ENCODE data around the gene SBF1. TPM values are rescaled to one million over a fixed set of nuclear protein-coding genes. Genes with fewer than 3 reads are reported as not detected.
"Not testable (repeated sequence)": the region's sequence is repeated elsewhere in the genome, so short reads cannot be mapped to it uniquely, and the experiment has no call there.

SBF1 gene
- total RNA-seq, 1 experiment from 2014 or later = 82.1 TPM

GRCh38 chr22:50436841-50437341 is 37.9 kb downstream of the SBF1 start:
- H3K27me3 Mint-ChIP-seq (ENCODE audit: insufficient read depth, unreplicated experiment) = no peaks in the 10 kb centered on the region
- H3K4me3 Mint-ChIP-seq (ENCODE audit: unreplicated experiment) = no peak overlapping the region
- H3K36me3 Mint-ChIP-seq (ENCODE audit: insufficient read depth, unreplicated experiment) = peaks cover 50% of the 10 kb centered on the region
- no peaks in the 10 kb centered on the region for H3K4me1 Mint-ChIP-seq (ENCODE audit: insufficient read depth, unreplicated experiment)
- no peak overlapping the region for H3K27ac Mint-ChIP-seq (ENCODE audit: low read depth, unreplicated experiment)
- no peak for TF ChIP-seq CTCF (IDR thresholded peaks at IDR 0.05; ENCODE audit: unreplicated experiment)
- ChIA-PET POLR2A (no interaction called here), CTCF (interaction anchor here (0.6 to 0.7 kb wide), 2 partner anchors 84 to 136 kb away, joined by 3 read pairs; no protein-coding TSS in a partner anchor)
- H3K9me3 Mint-ChIP-seq (ENCODE audit: unreplicated experiment) = no peaks in the 10 kb centered on the region
- no TSS peak for BruUV-seq (replicated peaks)
- intact Hi-C loops (cut with micrococcal nuclease) = no loop called here
- DNase-seq (ENCODE audit: unreplicated experiment) = no peak

- peaks cover 48% of the 10 kb centered on the region for H3K36me3 Mint-ChIP-seq (ENCODE audit: insufficient read depth, unreplicated experiment)
- H3K9me3 Mint-ChIP-seq (ENCODE audit: unreplicated experiment) = no peaks in the 10 kb centered on the region
- CTCF ChIA-PET = interaction anchor here (1.0 kb wide), 1 partner anchor 61 kb away, joined by 3 read pairs; no protein-coding TSS in a partner anchor
- intact Hi-C loops (cut with micrococcal nuclease) = no loop called here
- H3K4me1 Mint-ChIP-seq (ENCODE audit: insufficient read depth, unreplicated experiment) = no peaks in the 10 kb centered on the region
- DNase-seq (ENCODE audit: unreplicated experiment) = no peak
- no TSS peak for BruUV-seq (replicated peaks)
- no peak overlapping the region for H3K4me3 Mint-ChIP-seq (ENCODE audit: unreplicated experiment)
- no peak overlapping the region for H3K27ac Mint-ChIP-seq (ENCODE audit: low read depth, unreplicated experiment)
- no peak for TF ChIP-seq CTCF (IDR thresholded peaks at IDR 0.05; ENCODE audit: unreplicated experiment)
- POLR2A ChIA-PET = interaction anchor here (0.8 to 1.2 kb wide), 2 partner anchors 8 to 17 kb away, joined by 3 to 4 read pairs; no protein-coding TSS in a partner anchor
- no peaks in the 10 kb centered on the region for H3K27me3 Mint-ChIP-seq (ENCODE audit: insufficient read depth, unreplicated experiment)
Observed at GRCh38 chr22:50436015-50436830, 38.6 kb downstream of the SBF1 start.

- intact Hi-C loops (cut with micrococcal nuclease) = no loop called here
- no peak overlapping the region for H3K4me3 Mint-ChIP-seq (ENCODE audit: unreplicated experiment)
- peaks cover 48% of the 10 kb centered on the region for H3K36me3 Mint-ChIP-seq (ENCODE audit: insufficient read depth, unreplicated experiment)
- BruUV-seq (replicated peaks) = no TSS peak
- H3K27me3 Mint-ChIP-seq (ENCODE audit: insufficient read depth, unreplicated experiment) = no peaks in the 10 kb centered on the region
- H3K27ac Mint-ChIP-seq (ENCODE audit: low read depth, unreplicated experiment) = no peak overlapping the region
- DNase-seq (ENCODE audit: unreplicated experiment) = no peak
- no peak for TF ChIP-seq CTCF (IDR thresholded peaks at IDR 0.05; ENCODE audit: unreplicated experiment)
- CTCF ChIA-PET = interaction anchor here (0.6 to 1.0 kb wide), 3 partner anchors 42 to 184 kb away, joined by 3 read pairs; no protein-coding TSS in a partner anchor
- POLR2A ChIA-PET = interaction anchor here (0.8 to 1.2 kb wide), 2 partner anchors 9 to 18 kb away, joined by 3 to 4 read pairs; no protein-coding TSS in a partner anchor
- no peaks in the 10 kb centered on the region for H3K4me1 Mint-ChIP-seq (ENCODE audit: insufficient read depth, unreplicated experiment)
- no peaks in the 10 kb centered on the region for H3K9me3 Mint-ChIP-seq (ENCODE audit: unreplicated experiment)
Observed at GRCh38 chr22:50435291-50436014, 39.4 kb downstream of the SBF1 start.

- no TSS peak for BruUV-seq (replicated peaks)
- no peaks in the 10 kb centered on the region for H3K4me1 Mint-ChIP-seq (ENCODE audit: insufficient read depth, unreplicated experiment)
- H3K27ac Mint-ChIP-seq (ENCODE audit: low read depth, unreplicated experiment) = no peak overlapping the region
- H3K27me3 Mint-ChIP-seq (ENCODE audit: insufficient read depth, unreplicated experiment) = no peaks in the 10 kb centered on the region
- DNase-seq (ENCODE audit: unreplicated experiment) = no peak
- no peak for TF ChIP-seq CTCF (IDR thresholded peaks at IDR 0.05; ENCODE audit: unreplicated experiment)
- no peak overlapping the region for H3K4me3 Mint-ChIP-seq (ENCODE audit: unreplicated experiment)
- intact Hi-C loops (cut with micrococcal nuclease) = no loop called here
- CTCF ChIA-PET = interaction anchor here (0.9 kb wide), 1 partner anchor 183 kb away, joined by 3 read pairs; no protein-coding TSS in a partner anchor
- H3K9me3 Mint-ChIP-seq (ENCODE audit: unreplicated experiment) = no peaks in the 10 kb centered on the region
- POLR2A ChIA-PET = no interaction called here
- H3K36me3 Mint-ChIP-seq (ENCODE audit: insufficient read depth, unreplicated experiment) = peaks cover 48% of the 10 kb centered on the region
Observed at GRCh38 chr22:50434849-50435248, 40.0 kb downstream of the SBF1 start.

- intact Hi-C loops (cut with micrococcal nuclease); H3K27ac Mint-ChIP-seq (ENCODE audit: low read depth, unreplicated experiment); POLR2A ChIA-PET; H3K4me3 Mint-ChIP-seq (ENCODE audit: unreplicated experiment); BruUV-seq (replicated peaks); H3K4me1 Mint-ChIP-seq (ENCODE audit: insufficient read depth, unreplicated experiment); H3K27me3 Mint-ChIP-seq (ENCODE audit: insufficient read depth, unreplicated experiment); DNase-seq (ENCODE audit: unreplicated experiment); CTCF ChIA-PET; H3K9me3 Mint-ChIP-seq (ENCODE audit: unreplicated experiment): not testable (repeated sequence)
- H3K36me3 Mint-ChIP-seq (ENCODE audit: insufficient read depth, unreplicated experiment) = peaks cover 61% of the 10 kb centered on the region
Observed at GRCh38 chr22:50432877-50433510, 41.8 kb downstream of the SBF1 start.
